Measurements from ENCODE around the gene WAPL.

GRCh38 chr10:86504510-86504909 lies 17.1 kb downstream of the WAPL start:
- TF ChIP-seq EZH2 (IDR thresholded peaks at IDR 0.05; ENCODE audit: borderline replicate concordance, low read length) (no peak), CTCF (conservative IDR thresholded peaks at IDR 0.05 in 1 of 2, IDR thresholded peaks at IDR 0.05 in 1 of 2; ENCODE audit: extremely low read depth in 1 of 2, insufficient read depth in 1 of 2, low read depth in 1 of 2, low read length in 2 of 2) (no peak)

Data from mammary epithelial cell (primary cell).